ENCODE data around the gene RPL36. TPM values are rescaled to one million over a fixed set of nuclear protein-coding genes. Genes with fewer than 3 reads are reported as not detected.

Gene RPL36
- total and polyA plus RNA-seq, 4 donors, result 47.2 to 556 (median 321) TPM

DNA sequence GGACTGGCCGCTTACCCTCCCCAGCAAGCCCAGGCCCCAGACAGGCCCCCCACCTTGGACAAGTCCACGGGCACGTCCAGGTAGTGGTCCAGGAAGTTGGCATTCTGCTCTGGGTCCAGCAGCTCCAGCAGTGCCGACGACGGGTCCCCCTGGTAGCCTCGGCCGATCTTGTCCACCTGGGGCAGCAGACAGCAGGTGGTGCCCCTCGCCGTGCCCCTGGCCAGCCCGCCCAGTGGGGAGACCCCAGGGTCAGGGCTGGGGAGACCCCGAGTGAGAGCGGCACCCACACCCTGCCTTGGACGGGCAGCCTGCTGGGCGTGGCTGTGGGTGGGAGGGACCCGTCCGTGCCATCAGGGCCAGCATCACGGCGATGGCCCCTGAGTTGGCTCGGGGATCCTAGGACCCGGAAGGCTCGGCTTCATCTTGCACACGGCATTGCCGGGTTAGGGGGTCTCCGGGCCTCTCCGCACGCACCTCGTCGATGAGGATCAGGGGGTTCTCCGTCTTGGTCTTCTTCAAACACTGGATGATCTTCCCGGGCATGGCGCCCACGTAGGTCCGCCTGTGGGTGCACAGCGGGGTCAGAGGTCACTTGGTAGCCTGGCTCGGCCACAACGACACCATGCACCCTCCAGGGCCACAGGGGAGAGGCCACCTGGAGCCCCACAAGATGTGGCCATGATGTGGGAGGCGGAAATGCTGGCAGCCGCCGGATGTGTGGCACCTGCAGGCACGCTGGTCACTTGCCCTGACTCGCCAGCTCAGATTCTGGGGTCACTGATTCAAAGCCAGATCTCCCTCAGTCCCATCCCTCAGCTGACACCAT is 6.3 kb downstream of the RPL36 start (continued):
- TF ChIP-seq, protein P1, sequence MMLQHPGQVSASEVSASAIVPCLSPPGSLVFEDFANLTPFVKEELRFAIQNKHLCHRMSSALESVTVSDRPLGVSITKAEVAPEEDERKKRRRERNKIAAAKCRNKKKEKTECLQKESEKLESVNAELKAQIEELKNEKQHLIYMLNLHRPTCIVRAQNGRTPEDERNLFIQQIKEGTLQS (IDR thresholded peaks at IDR 0.05), result no peak
- TF ChIP-seq, protein P2, sequence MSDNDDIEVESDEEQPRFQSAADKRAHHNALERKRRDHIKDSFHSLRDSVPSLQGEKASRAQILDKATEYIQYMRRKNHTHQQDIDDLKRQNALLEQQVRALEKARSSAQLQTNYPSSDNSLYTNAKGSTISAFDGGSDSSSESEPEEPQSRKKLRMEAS (IDR thresholded peaks at IDR 0.05), result no peak
- no peak for TF ChIP-seq RAD21 (IDR thresholded peaks at IDR 0.05)

DNA sequence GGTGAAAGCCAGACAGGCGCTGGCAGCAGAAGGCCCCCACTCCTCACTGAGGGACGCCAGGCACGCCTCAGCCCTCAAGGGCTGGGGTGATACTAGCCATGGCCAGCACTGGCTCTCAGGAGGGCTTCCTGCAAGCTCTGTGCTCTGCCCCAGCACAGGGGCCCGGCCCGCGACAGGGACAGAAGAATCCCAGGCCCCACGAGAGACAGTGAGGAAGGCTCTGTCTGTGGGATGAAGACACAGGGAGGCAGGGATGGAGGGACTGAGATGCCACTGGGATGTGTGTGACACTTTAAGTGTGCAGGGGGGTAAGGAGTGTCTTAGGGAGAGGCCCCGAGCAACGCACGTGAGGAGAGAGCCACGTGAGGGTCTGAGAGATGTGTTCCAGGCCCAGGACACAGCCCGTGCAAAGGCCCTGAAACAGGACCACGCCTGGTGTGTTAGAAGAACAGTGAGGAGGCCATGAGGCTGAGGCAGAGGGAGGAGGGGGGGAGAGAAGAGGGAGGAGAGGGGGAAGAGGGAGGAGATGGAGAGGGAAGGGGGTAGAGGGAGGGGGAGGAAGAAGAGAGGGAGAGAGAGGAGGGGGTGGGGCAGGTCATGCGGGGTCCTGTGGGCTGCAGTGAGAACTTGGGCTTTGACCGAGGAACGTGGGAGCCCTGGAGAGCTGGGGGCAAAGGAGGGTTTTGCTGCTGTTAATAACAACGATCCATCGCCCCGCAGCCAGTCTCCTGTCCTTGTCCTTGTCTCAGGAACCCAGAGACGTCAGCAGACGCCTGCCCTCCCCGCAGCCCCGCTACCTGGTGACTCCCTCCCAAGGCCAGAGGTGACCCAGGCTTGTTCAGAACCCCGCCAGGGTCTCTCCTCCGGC is 7.2 kb downstream of the RPL36 start:
- H3K9ac ChIP-seq (ENCODE audit: low read depth in 1 of 2, low read length in 2 of 2), result no peak overlapping the region
- no peak for DNase-seq (ENCODE audit: low spot score)
- TF ChIP-seq, protein P3, sequence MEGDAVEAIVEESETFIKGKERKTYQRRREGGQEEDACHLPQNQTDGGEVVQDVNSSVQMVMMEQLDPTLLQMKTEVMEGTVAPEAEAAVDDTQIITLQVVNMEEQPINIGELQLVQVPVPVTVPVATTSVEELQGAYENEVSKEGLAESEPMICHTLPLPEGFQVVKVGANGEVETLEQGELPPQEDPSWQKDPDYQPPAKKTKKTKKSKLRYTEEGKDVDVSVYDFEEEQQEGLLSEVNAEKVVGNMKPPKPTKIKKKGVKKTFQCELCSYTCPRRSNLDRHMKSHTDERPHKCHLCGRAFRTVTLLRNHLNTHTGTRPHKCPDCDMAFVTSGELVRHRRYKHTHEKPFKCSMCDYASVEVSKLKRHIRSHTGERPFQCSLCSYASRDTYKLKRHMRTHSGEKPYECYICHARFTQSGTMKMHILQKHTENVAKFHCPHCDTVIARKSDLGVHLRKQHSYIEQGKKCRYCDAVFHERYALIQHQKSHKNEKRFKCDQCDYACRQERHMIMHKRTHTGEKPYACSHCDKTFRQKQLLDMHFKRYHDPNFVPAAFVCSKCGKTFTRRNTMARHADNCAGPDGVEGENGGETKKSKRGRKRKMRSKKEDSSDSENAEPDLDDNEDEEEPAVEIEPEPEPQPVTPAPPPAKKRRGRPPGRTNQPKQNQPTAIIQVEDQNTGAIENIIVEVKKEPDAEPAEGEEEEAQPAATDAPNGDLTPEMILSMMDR (IDR thresholded peaks at IDR 0.05; ENCODE audit: low read depth, low read length, missing input control), result no peak
- TF ChIP-seq FOXA2 (IDR thresholded peaks at IDR 0.05) (no peak), FOXA1 (IDR thresholded peaks at IDR 0.05) (no peak)
- no peak overlapping the region for H3K4me3 ChIP-seq (ENCODE audit: low read depth in 1 of 3, low read length in 3 of 3)
- peaks cover 15 to 65% (median 27%) of the 10 kb centered on the region in 4 donors for H3K36me3 ChIP-seq (ENCODE audit: control insufficient read depth in 4 of 4, insufficient read depth in 3 of 4, low read depth in 1 of 4, low read length in 3 of 4)
- WGBS, result 90% methylated on average over 25 of the region's 25 CpGs
- no peaks in the 10 kb centered on the region for H3K27me3 ChIP-seq (ENCODE audit: control insufficient read depth in 4 of 4, insufficient read depth in 4 of 4, low read length in 3 of 4)
- peaks cover 0 to 2% (median 1%) of the 10 kb centered on the region in 4 donors for H3K4me1 ChIP-seq (ENCODE audit: control insufficient read depth in 4 of 4, insufficient read depth in 4 of 4, low read length in 3 of 4)
- no peak overlapping the region for H3K27ac ChIP-seq (ENCODE audit: low read depth in 1 of 2, low read length in 2 of 2)
- H3K9me3 ChIP-seq (ENCODE audit: control insufficient read depth in 4 of 4, low read length in 3 of 4), result no peaks in the 10 kb centered on the region

DNA sequence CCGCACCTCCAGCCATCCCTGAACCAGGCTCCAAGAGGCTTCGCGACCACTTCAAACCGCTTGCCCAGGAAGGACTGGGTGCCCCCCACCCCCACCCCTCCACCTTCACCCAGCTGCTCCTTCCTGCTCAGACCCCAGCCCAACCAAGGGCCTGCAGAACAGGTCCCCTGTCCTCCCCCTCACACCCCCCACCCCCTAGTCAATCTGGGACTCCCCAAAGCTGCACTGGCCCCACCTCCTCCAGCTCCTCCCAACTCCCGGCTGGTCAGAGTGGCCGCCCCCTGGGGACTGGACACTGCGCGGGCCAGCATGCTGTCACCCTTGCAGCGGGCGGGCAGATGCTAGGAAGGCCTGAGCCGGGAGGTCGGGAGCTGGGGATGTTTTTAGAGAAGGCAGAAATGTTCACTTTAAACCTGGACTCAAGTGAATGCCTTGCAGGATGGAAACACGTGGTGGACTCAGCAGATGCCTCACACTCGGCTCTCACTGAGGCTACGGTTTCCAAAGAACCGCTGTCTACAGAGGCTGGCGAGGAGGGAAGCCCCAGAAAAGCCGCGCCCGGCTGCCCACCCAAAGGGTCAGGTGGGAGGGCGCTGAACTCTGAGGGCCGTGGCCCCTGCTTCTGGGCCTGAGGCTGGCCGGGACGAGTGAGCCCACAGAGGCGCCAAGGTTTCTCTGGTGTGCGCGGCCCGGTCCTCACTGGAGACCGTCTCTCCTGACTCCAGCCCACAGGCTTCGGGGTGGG is 8.0 kb downstream of the RPL36 start:
- no peak overlapping the region for H3K4me3 ChIP-seq (ENCODE audit: low read depth in 1 of 3, low read length in 3 of 3)
- no peaks in the 10 kb centered on the region for H3K4me1 ChIP-seq (ENCODE audit: control insufficient read depth in 4 of 4, insufficient read depth in 4 of 4, low read length in 3 of 4)
- no peak for DNase-seq (ENCODE audit: low spot score)
- 93% methylated on average over 30 of the region's 30 CpGs for WGBS
- H3K27ac ChIP-seq (ENCODE audit: low read depth in 1 of 2, low read length in 2 of 2), result no peak overlapping the region
- TF ChIP-seq TAF1 (conservative IDR thresholded peaks at IDR 0.05) (no peak), GABPA (IDR thresholded peaks at IDR 0.05 in 1 of 2, conservative IDR thresholded peaks at IDR 0.05 in 1 of 2) (no peak), SP1 (IDR thresholded peaks at IDR 0.05) (no peak), FOXA1 (IDR thresholded peaks at IDR 0.05) (no peak), FOXA2 (IDR thresholded peaks at IDR 0.05) (no peak), JUND (IDR thresholded peaks at IDR 0.05) (no peak), RAD21 (IDR thresholded peaks at IDR 0.05) (no peak), NR2F2 (IDR thresholded peaks at IDR 0.05) (no peak), RXRA (IDR thresholded peaks at IDR 0.05) (no peak), EGR1 (IDR thresholded peaks at IDR 0.05; ENCODE audit: low read depth in 2 of 2) (no peak), HNF4A (conservative IDR thresholded peaks at IDR 0.05) (no peak)
- TF ChIP-seq, protein P3 (IDR thresholded peaks at IDR 0.05; ENCODE audit: low read depth, low read length, missing input control), result no peak
- TF ChIP-seq, protein P1 (IDR thresholded peaks at IDR 0.05), result no peak
- TF ChIP-seq, protein P4, sequence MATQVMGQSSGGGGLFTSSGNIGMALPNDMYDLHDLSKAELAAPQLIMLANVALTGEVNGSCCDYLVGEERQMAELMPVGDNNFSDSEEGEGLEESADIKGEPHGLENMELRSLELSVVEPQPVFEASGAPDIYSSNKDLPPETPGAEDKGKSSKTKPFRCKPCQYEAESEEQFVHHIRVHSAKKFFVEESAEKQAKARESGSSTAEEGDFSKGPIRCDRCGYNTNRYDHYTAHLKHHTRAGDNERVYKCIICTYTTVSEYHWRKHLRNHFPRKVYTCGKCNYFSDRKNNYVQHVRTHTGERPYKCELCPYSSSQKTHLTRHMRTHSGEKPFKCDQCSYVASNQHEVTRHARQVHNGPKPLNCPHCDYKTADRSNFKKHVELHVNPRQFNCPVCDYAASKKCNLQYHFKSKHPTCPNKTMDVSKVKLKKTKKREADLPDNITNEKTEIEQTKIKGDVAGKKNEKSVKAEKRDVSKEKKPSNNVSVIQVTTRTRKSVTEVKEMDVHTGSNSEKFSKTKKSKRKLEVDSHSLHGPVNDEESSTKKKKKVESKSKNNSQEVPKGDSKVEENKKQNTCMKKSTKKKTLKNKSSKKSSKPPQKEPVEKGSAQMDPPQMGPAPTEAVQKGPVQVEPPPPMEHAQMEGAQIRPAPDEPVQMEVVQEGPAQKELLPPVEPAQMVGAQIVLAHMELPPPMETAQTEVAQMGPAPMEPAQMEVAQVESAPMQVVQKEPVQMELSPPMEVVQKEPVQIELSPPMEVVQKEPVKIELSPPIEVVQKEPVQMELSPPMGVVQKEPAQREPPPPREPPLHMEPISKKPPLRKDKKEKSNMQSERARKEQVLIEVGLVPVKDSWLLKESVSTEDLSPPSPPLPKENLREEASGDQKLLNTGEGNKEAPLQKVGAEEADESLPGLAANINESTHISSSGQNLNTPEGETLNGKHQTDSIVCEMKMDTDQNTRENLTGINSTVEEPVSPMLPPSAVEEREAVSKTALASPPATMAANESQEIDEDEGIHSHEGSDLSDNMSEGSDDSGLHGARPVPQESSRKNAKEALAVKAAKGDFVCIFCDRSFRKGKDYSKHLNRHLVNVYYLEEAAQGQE (IDR thresholded peaks at IDR 0.05), result no peak
- H3K9ac ChIP-seq (ENCODE audit: low read depth in 1 of 2, low read length in 2 of 2), result no peak overlapping the region
- H3K36me3 ChIP-seq (ENCODE audit: control insufficient read depth in 4 of 4, insufficient read depth in 3 of 4, low read depth in 1 of 4, low read length in 3 of 4), result peaks cover 11 to 57% (median 22%) of the 10 kb centered on the region in 4 donors
- no peaks in the 10 kb centered on the region for H3K27me3 ChIP-seq (ENCODE audit: control insufficient read depth in 4 of 4, insufficient read depth in 4 of 4, low read length in 3 of 4)
- H3K9me3 ChIP-seq (ENCODE audit: control insufficient read depth in 4 of 4, low read length in 3 of 4), result no peaks in the 10 kb centered on the region
